Measurements from ENCODE around the gene C11orf98.

DNA sequence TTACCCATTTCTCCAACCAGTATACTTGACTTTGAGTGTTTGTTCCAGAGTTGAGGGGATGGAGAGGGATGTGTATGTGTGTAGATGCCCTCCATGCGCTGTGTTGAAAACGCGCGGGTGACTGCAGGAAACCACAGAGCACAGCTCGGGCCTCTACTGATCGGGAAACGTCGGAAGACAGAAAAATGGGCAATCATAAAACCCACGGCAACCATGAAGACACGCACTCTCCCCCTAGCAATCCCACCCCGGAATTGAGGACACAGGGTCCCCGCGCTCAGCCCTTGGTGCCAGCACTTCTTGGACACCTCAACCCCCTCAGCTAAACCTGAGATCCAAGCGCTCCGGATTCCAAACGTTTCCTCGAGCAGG lies 6.2 kb upstream of the C11orf98 start:
- TF ChIP-seq, protein P1, sequence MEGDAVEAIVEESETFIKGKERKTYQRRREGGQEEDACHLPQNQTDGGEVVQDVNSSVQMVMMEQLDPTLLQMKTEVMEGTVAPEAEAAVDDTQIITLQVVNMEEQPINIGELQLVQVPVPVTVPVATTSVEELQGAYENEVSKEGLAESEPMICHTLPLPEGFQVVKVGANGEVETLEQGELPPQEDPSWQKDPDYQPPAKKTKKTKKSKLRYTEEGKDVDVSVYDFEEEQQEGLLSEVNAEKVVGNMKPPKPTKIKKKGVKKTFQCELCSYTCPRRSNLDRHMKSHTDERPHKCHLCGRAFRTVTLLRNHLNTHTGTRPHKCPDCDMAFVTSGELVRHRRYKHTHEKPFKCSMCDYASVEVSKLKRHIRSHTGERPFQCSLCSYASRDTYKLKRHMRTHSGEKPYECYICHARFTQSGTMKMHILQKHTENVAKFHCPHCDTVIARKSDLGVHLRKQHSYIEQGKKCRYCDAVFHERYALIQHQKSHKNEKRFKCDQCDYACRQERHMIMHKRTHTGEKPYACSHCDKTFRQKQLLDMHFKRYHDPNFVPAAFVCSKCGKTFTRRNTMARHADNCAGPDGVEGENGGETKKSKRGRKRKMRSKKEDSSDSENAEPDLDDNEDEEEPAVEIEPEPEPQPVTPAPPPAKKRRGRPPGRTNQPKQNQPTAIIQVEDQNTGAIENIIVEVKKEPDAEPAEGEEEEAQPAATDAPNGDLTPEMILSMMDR (optimal IDR thresholded peaks at IDR 0.05 in 1 of 3, IDR thresholded peaks at IDR 0.05 in 1 of 3, conservative IDR thresholded peaks at IDR 0.05 in 1 of 3; ENCODE audit: extremely low read depth in 1 of 3, insufficient read depth in 2 of 3, low read length in 3 of 3): no peak
- no peak for TF ChIP-seq EZH2 (IDR thresholded peaks at IDR 0.05; ENCODE audit: low read length)

All from keratinocyte (primary cell).